ENCODE data around the gene ST8SIA4.

ST8SIA4 gene

DNA sequence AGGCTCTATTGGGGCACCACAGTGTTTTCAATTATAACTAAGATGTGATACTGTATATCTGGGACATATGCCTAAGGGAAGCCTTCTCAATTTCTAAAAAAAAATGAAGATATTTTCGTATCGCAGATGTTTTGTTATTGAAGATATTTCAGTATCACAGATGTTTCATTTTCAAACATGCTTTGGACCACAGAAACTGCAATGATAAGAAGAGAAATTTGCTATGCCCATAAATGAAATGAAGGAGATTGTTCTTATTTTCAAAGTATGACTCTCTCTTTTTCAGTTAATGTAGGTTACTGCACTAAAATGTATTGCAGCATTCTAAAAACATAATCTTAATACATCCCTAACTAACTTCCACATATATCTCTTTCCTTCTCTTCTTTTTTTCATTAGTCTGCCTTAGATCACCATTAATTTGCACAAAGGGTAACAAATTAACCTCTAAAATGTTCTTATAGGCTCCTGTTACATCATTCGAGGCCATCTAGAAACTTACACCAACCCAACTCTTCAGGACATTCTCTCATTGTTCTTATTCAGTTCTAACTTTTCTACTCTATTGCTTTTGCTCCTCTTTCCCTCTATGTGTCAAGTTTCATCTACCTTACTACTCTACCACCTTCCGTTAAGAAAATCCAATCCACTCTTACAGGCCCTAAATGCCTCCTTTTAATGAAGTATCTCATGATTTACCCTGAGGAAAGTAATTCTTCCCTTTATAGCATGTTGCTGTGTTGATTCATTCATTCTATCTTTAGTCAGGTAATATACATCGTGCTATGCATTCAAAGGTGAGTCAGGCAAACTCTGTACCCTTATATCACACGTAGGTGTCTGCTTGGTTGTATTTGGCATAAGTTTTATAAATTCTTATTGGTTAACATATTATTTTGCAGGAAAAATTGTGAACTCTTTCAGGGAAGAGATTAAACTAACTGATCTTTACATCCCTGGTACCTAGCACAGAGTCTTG is 70.5 kb downstream of the ST8SIA4 start:
- no peak for ATAC-seq
- TF ChIP-seq, protein P1, sequence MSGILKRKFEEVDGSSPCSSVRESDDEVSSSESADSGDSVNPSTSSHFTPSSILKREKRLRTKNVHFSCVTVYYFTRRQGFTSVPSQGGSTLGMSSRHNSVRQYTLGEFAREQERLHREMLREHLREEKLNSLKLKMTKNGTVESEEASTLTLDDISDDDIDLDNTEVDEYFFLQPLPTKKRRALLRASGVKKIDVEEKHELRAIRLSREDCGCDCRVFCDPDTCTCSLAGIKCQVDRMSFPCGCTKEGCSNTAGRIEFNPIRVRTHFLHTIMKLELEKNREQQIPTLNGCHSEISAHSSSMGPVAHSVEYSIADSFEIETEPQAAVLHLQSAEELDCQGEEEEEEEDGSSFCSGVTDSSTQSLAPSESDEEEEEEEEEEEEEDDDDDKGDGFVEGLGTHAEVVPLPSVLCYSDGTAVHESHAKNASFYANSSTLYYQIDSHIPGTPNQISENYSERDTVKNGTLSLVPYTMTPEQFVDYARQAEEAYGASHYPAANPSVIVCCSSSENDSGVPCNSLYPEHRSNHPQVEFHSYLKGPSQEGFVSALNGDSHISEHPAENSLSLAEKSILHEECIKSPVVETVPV (CRISPR knock-in tag; IDR thresholded peaks at IDR 0.05) = no peak
- TF ChIP-seq ISL1 (CRISPR knock-in tag; IDR thresholded peaks at IDR 0.05) = no peak
- no peak for TF ChIP-seq ZC3H10 (CRISPR knock-in tag; IDR thresholded peaks at IDR 0.05)
- TF ChIP-seq, protein P2, sequence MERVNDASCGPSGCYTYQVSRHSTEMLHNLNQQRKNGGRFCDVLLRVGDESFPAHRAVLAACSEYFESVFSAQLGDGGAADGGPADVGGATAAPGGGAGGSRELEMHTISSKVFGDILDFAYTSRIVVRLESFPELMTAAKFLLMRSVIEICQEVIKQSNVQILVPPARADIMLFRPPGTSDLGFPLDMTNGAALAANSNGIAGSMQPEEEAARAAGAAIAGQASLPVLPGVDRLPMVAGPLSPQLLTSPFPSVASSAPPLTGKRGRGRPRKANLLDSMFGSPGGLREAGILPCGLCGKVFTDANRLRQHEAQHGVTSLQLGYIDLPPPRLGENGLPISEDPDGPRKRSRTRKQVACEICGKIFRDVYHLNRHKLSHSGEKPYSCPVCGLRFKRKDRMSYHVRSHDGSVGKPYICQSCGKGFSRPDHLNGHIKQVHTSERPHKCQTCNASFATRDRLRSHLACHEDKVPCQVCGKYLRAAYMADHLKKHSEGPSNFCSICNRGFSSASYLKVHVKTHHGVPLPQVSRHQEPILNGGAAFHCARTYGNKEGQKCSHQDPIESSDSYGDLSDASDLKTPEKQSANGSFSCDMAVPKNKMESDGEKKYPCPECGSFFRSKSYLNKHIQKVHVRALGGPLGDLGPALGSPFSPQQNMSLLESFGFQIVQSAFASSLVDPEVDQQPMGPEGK (CRISPR knock-in tag; IDR thresholded peaks at IDR 0.05; ENCODE audit: borderline replicate concordance) = no peak
- no peak for TF ChIP-seq ZFP3 (CRISPR knock-in tag; IDR thresholded peaks at IDR 0.05)
- no peak for TF ChIP-seq ZFP30 (CRISPR knock-in tag; IDR thresholded peaks at IDR 0.05)
- TF ChIP-seq ZNF70 (CRISPR knock-in tag; IDR thresholded peaks at IDR 0.05) = no peak
- TF ChIP-seq, protein P3, sequence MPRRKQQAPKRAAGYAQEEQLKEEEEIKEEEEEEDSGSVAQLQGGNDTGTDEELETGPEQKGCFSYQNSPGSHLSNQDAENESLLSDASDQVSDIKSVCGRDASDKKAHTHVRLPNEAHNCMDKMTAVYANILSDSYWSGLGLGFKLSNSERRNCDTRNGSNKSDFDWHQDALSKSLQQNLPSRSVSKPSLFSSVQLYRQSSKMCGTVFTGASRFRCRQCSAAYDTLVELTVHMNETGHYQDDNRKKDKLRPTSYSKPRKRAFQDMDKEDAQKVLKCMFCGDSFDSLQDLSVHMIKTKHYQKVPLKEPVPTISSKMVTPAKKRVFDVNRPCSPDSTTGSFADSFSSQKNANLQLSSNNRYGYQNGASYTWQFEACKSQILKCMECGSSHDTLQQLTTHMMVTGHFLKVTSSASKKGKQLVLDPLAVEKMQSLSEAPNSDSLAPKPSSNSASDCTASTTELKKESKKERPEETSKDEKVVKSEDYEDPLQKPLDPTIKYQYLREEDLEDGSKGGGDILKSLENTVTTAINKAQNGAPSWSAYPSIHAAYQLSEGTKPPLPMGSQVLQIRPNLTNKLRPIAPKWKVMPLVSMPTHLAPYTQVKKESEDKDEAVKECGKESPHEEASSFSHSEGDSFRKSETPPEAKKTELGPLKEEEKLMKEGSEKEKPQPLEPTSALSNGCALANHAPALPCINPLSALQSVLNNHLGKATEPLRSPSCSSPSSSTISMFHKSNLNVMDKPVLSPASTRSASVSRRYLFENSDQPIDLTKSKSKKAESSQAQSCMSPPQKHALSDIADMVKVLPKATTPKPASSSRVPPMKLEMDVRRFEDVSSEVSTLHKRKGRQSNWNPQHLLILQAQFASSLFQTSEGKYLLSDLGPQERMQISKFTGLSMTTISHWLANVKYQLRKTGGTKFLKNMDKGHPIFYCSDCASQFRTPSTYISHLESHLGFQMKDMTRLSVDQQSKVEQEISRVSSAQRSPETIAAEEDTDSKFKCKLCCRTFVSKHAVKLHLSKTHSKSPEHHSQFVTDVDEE (CRISPR knock-in tag; IDR thresholded peaks at IDR 0.05) = no peak
- TF ChIP-seq RARB (CRISPR knock-in tag; IDR thresholded peaks at IDR 0.05) = no peak
- no peak for TF ChIP-seq TCF4 (CRISPR knock-in tag; IDR thresholded peaks at IDR 0.05; ENCODE audit: borderline replicate concordance)
- no peak for TF ChIP-seq ZNF8 (CRISPR knock-in tag; IDR thresholded peaks at IDR 0.05)
- TF ChIP-seq, protein P4, sequence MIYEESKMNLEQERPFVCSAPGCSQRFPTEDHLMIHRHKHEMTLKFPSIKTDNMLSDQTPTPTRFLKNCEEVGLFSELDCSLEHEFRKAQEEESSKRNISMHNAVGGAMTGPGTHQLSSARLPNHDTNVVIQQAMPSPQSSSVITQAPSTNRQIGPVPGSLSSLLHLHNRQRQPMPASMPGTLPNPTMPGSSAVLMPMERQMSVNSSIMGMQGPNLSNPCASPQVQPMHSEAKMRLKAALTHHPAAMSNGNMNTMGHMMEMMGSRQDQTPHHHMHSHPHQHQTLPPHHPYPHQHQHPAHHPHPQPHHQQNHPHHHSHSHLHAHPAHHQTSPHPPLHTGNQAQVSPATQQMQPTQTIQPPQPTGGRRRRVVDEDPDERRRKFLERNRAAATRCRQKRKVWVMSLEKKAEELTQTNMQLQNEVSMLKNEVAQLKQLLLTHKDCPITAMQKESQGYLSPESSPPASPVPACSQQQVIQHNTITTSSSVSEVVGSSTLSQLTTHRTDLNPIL (CRISPR knock-in tag; IDR thresholded peaks at IDR 0.05; ENCODE audit: low read depth) = no peak
- no peak for TF ChIP-seq ARNTL (CRISPR knock-in tag; IDR thresholded peaks at IDR 0.05; ENCODE audit: borderline replicate concordance, low read depth)
- TF ChIP-seq, protein P5, sequence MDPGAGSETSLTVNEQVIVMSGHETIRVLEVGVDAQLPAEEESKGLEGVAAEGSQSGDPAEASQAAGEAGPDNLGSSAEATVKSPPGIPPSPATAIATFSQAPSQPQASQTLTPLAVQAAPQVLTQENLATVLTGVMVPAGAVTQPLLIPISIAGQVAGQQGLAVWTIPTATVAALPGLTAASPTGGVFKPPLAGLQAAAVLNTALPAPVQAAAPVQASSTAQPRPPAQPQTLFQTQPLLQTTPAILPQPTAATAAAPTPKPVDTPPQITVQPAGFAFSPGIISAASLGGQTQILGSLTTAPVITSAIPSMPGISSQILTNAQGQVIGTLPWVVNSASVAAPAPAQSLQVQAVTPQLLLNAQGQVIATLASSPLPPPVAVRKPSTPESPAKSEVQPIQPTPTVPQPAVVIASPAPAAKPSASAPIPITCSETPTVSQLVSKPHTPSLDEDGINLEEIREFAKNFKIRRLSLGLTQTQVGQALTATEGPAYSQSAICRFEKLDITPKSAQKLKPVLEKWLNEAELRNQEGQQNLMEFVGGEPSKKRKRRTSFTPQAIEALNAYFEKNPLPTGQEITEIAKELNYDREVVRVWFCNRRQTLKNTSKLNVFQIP (CRISPR knock-in tag; IDR thresholded peaks at IDR 0.05; ENCODE audit: borderline replicate concordance, low read depth) = no peak
- TF ChIP-seq CSDC2 (CRISPR knock-in tag; IDR thresholded peaks at IDR 0.05) = no peak

DNA sequence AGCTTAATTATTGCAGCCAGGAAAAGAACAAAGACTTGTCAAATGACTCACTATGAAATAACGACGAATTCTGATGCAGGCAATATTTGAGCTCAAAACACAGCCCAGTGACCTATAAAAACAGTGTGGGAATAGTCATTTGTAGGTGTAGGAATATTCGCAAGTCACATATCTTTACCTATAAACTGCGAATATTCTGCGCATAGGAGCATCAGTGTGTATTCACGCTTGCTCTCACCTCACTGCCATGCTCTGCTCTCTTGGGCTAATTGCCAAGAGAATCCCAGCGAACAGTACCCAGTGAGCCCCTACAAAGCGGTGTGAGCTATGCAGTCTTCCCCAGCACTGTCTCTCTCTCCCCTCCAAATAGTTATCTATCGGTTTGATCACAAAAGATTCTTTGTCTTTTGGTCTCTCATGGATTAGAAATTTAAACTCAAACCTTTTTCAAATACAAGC is 74.2 kb downstream of the ST8SIA4 start:
- TF ChIP-seq TOX (CRISPR knock-in tag; IDR thresholded peaks at IDR 0.05; ENCODE audit: borderline replicate concordance) (no peak), PPARA (CRISPR knock-in tag; IDR thresholded peaks at IDR 0.05; ENCODE audit: borderline replicate concordance) (no peak), ARNTL (CRISPR knock-in tag; IDR thresholded peaks at IDR 0.05; ENCODE audit: borderline replicate concordance, low read depth) (no peak), TCF4 (CRISPR knock-in tag; IDR thresholded peaks at IDR 0.05; ENCODE audit: borderline replicate concordance) (no peak), ZC3H10 (CRISPR knock-in tag; IDR thresholded peaks at IDR 0.05) (no peak), ZNF565 (CRISPR knock-in tag; conservative IDR thresholded peaks at IDR 0.05; ENCODE audit: low read depth) (no peak), ZFP3 (CRISPR knock-in tag; IDR thresholded peaks at IDR 0.05) (no peak), OSR1 (CRISPR knock-in tag; IDR thresholded peaks at IDR 0.05) (no peak), ZNF70 (CRISPR knock-in tag; IDR thresholded peaks at IDR 0.05) (no peak), ESRRG (CRISPR knock-in tag; IDR thresholded peaks at IDR 0.05) (no peak), BACH2 (CRISPR knock-in tag; IDR thresholded peaks at IDR 0.05; ENCODE audit: borderline replicate concordance) (no peak), RARB (CRISPR knock-in tag; IDR thresholded peaks at IDR 0.05) (no peak), CSDC2 (CRISPR knock-in tag; IDR thresholded peaks at IDR 0.05) (no peak), ZFP30 (CRISPR knock-in tag; IDR thresholded peaks at IDR 0.05) (no peak)
- TF ChIP-seq, protein P1 (CRISPR knock-in tag; IDR thresholded peaks at IDR 0.05) = no peak
- TF ChIP-seq, protein P4 (CRISPR knock-in tag; IDR thresholded peaks at IDR 0.05; ENCODE audit: low read depth) = no peak
- TF ChIP-seq, protein P2 (CRISPR knock-in tag; IDR thresholded peaks at IDR 0.05; ENCODE audit: borderline replicate concordance) = no peak
- ATAC-seq = no peak

All from SK-N-SH treated with all-trans-retinoic acid at 6 μM for 48 hours (cell line).